ENCODE data around the gene TAF1A.
"Not testable (repeated sequence)": the region's sequence is repeated elsewhere in the genome, so short reads cannot be mapped to it uniquely, and the experiment has no call there.

TAF1A gene

DNA sequence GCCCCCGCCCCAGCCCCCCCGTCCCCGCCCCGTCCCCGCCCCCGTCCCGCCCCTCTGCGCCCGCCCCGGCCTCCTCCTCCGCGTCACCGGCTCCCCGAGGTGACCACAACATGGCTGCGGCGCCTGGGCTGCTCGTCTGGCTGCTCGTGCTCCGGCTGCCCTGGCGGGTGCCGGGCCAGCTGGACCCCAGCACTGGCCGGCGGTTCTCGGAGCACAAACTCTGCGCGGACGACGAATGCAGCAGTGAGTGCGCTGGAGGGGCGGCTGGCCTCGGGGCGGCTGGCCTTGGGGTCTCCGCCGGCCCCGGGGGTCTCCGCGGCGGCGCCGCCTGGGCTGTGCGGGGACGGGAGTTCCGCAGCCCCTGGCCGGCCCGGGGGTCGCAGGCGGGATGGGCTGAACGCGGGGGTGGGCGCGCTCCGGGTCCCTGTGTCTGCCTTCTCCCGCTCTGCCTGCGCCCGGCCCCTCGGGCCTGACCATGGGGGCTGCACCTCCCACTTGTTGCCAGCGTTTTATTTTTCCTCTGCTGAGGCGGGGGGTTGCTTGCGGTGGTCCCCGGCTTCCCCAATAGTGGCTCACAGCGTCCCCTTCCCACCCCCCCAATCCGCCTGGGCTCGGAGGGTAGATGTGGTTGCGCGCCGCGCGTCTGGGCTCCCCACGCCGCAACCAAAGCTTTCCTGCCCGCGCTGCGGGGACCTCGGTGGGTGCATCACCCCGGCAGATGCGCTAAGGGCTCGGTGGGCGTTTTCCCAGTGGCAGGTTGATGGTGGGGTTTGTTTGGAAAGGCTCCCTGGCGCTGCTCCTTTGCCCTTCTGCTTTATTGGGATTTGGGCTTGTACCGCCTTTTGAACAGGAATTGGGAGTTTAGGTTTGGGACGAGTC is 28.5 kb upstream of the TAF1A start, which contains the start of gene MIA3:
TSS of gene MIA3 (plus strand) at position 97 of the 879 bp plus-strand sequence. CDS start at position 111, 14 bp downstream.
- peaks cover 5% of the 10 kb centered on the region for H3K36me3 ChIP-seq (replicated peaks)
- TF ChIP-seq, protein P1, sequence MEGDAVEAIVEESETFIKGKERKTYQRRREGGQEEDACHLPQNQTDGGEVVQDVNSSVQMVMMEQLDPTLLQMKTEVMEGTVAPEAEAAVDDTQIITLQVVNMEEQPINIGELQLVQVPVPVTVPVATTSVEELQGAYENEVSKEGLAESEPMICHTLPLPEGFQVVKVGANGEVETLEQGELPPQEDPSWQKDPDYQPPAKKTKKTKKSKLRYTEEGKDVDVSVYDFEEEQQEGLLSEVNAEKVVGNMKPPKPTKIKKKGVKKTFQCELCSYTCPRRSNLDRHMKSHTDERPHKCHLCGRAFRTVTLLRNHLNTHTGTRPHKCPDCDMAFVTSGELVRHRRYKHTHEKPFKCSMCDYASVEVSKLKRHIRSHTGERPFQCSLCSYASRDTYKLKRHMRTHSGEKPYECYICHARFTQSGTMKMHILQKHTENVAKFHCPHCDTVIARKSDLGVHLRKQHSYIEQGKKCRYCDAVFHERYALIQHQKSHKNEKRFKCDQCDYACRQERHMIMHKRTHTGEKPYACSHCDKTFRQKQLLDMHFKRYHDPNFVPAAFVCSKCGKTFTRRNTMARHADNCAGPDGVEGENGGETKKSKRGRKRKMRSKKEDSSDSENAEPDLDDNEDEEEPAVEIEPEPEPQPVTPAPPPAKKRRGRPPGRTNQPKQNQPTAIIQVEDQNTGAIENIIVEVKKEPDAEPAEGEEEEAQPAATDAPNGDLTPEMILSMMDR (IDR thresholded peaks at IDR 0.05; ENCODE audit: low read depth, low read length, missing control alignments) = no peak
- H3K27ac ChIP-seq = peak within 1 kb of the TSS; percentile 84
- H3K27me3 ChIP-seq (replicated peaks) = no peaks in the 10 kb centered on the region
- no peak for DNase-seq
- in situ Hi-C loops (cut with HindIII; ENCODE audit: low pct_ligation_motif_present, low sequenced_read_pairs) = no loop called here
- peak within 1 kb of the TSS; percentile 80 for H3K4me3 ChIP-seq (ENCODE audit: low read depth, low read length)

DNA sequence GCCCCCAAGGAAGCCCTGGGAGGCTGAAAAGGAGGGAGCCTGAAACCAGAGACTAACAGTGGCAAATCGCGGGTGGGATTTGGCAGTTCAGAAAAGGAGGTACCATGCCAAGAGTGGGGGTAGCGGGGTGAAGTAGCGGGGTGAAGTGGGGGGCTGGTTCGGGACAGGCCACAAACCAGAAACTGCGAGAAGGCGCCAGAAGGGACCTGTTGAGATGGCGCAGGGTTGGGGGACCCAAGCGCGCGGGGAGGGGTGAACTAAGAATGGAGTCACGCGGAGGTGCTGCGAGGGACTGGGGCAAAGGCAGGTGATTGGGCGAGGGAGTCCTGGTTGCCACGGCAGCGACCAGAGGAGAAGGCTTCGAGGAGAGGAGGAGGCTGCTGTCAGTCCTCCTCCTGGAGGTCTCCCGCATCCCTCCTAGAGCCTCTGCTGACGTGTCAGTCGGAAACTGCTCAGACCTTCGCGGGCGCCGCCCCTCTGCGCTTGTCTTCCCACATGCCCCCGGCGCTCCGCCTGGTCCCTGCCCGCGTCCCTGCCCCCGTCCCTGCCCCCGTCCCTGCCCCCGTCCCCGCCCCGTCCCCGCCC is 27.7 kb upstream of the TAF1A start:
- Histone ChIP-seq H3K36me3 (replicated peaks) (peaks cover 2% of the 10 kb centered on the region), H3K27ac (peak overlapping the region; percentile 49), H3K27me3 (replicated peaks) (peaks cover 4% of the 10 kb centered on the region), H3K4me3 (ENCODE audit: low read depth, low read length) (peak overlapping the region; percentile 60)
- in situ Hi-C loops (cut with HindIII; ENCODE audit: low pct_ligation_motif_present, low sequenced_read_pairs) = no loop called here
- peak; percentile 94 for DNase-seq
- TF ChIP-seq, protein P1 (IDR thresholded peaks at IDR 0.05; ENCODE audit: low read depth, low read length, missing control alignments) = no peak

DNA sequence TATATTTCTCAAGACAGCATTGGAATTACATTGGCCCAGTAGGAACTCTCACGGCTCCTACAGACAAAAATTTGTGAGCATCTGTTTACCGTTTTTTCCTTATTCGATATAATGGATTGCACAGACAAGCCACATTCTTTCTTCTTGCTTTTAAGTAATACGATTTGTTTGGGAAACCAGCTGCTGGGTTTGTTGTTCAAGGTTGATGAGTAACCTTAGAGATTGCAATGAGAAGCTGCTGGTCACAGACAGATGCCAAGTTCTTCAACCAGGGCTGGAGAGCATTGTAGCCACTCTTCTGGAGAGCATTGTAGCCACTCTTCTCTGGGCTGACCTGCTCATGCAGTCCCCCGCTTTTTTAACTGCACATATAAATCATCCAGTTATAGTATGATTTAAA is 26.8 kb upstream of the TAF1A start:
- in situ Hi-C loops (cut with HindIII; ENCODE audit: low pct_ligation_motif_present, low sequenced_read_pairs) = no loop called here
- Histone ChIP-seq H3K4me3 (ENCODE audit: low read depth, low read length) (no peak overlapping the region), H3K27ac (no peak overlapping the region), H3K27me3 (replicated peaks) (peaks cover 4% of the 10 kb centered on the region), H3K36me3 (replicated peaks) (peaks cover 2% of the 10 kb centered on the region)
- peak; percentile 47 for DNase-seq
- TF ChIP-seq, protein P1 (IDR thresholded peaks at IDR 0.05; ENCODE audit: low read depth, low read length, missing control alignments) = no peak

DNA sequence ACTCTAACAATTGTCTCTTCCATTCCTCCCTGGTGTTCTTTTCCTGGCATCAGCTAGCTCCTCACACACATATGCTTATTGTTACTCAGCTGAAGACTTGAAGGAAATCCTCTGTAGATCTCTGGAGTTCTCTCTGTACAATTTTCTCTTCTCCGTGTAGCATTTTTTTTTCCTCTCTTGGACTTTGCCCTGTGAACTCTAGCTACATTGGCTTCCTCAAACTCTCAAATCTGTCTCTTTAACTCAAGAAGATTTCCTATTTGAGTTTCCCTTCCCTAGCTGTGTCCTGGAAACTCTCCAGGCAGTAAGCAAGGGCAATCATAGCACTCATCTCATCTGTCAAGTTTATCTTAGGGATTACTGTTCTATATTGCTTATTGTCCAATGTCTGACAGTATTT is 23.9 kb upstream of the TAF1A start:
- peaks cover 2% of the 10 kb centered on the region for H3K36me3 ChIP-seq (replicated peaks)

DNA sequence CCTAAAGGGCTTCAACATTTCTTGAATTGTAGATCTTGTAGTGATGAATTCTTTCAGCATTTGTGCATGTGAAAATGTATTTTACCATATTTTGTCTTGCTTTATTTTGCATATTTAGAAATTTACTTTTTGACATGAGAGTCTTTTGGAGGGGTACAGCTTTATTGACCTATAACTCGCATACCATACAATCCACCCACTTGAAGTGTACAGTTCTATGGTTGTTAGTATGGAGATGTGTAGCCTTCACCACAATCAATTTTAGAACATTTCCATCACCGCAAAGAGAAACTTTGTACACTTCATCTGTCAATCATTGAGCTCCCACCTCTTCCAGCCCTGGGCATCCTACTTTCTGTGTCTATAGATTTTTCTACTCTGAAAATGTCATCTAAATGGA is 21.0 kb upstream of the TAF1A start:
- H3K36me3 ChIP-seq (replicated peaks) = no peaks in the 10 kb centered on the region
- H3K4me3 ChIP-seq (ENCODE audit: low read depth, low read length) = no peak overlapping the region

More for the DNA sequence above, 23.9 kb upstream of the TAF1A start:
- H3K27ac ChIP-seq = no peak overlapping the region
- in situ Hi-C loops (cut with HindIII; ENCODE audit: low pct_ligation_motif_present, low sequenced_read_pairs) = no loop called here
- no peak for DNase-seq
- TF ChIP-seq, protein P1 (IDR thresholded peaks at IDR 0.05; ENCODE audit: low read depth, low read length, missing control alignments) = no peak
- no peak overlapping the region for H3K4me3 ChIP-seq (ENCODE audit: low read depth, low read length)
- peaks cover 4% of the 10 kb centered on the region for H3K27me3 ChIP-seq (replicated peaks)

DNA sequence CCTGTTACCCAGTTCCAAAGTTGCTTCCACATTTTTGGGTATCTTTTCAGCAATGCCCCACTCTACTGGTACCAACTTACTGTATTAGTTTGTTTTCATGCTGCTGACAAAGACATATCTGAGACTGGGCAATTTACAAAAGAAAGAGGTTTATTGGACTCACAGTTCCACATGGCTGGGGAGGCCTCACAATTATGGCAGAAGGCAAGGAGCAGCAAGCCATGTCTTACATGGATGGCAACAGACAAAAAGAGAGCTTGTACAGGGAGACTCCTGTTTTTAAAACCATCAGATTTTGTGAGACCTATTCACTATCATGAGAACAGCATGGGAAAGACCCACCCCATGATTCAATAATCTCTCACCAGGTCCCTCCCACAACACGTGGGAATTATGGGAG is 19.4 kb upstream of the TAF1A start:
- H3K27ac ChIP-seq; DNase-seq; H3K36me3 ChIP-seq (replicated peaks); in situ Hi-C loops (cut with HindIII; ENCODE audit: low pct_ligation_motif_present, low sequenced_read_pairs); H3K27me3 ChIP-seq (replicated peaks); H3K4me3 ChIP-seq (ENCODE audit: low read depth, low read length): not testable (repeated sequence)

More for the DNA sequence above, 21.0 kb upstream of the TAF1A start:
- in situ Hi-C loops (cut with HindIII; ENCODE audit: low pct_ligation_motif_present, low sequenced_read_pairs) = no loop called here
- Histone ChIP-seq H3K27me3 (replicated peaks) (peaks cover 4% of the 10 kb centered on the region), H3K27ac (no peak overlapping the region)
- DNase-seq = no peak
- TF ChIP-seq, protein P1 (IDR thresholded peaks at IDR 0.05; ENCODE audit: low read depth, low read length, missing control alignments) = no peak

Data from brain microvascular endothelial cell (primary cell).